Ishikawa (cell line): ENCODE data around the gene SAT2.

Experiments used
- CEBPB ChIP-seq: IDR thresholded peaks from 2 replicates; pipeline ENCODE4 v1.6.1; 2012
- CREB1 ChIP-seq: IDR thresholded peaks from 2 replicates; pipeline ENCODE4 v1.6.1; 2012; ENCODE audit warnings: low read depth
- EGR1 ChIP-seq: IDR thresholded peaks from 2 replicates; pipeline ENCODE4 v1.6.1; 2012
- EP300 ChIP-seq: IDR thresholded peaks from 2 replicates; pipeline ENCODE4 v1.6.1; 2012; ENCODE audit warnings: borderline replicate concordance
- FOXM1 ChIP-seq: IDR thresholded peaks from 2 replicates; pipeline ENCODE4 v1.6.1; 2012; ENCODE audit warnings: low read depth, borderline replicate concordance
- MAX ChIP-seq: IDR thresholded peaks from 2 replicates; pipeline ENCODE4 v1.6.1; 2012
- NFIC ChIP-seq: IDR thresholded peaks from 2 replicates; pipeline ENCODE4 v1.6.1; 2012
- RAD21 ChIP-seq: IDR thresholded peaks from 2 replicates; pipeline ENCODE4 v1.6.1; 2012; ENCODE audit warnings: low read depth
- REST ChIP-seq: IDR thresholded peaks from 2 replicates; pipeline ENCODE4 v1.6.1; 2012; ENCODE audit warnings: low read depth, mild to moderate bottlenecking
- TAF1 ChIP-seq: IDR thresholded peaks from 2 replicates; pipeline ENCODE4 v1.6.1; 2012; ENCODE audit warnings: low read depth, mild to moderate bottlenecking
- TCF12 ChIP-seq: IDR thresholded peaks from 2 replicates; pipeline ENCODE4 v1.6.1; 2012; ENCODE audit warnings: low read depth
- TEAD4 ChIP-seq: IDR thresholded peaks from 2 replicates; pipeline ENCODE4 v1.6.1; 2012
- USF1 ChIP-seq: IDR thresholded peaks from 2 replicates; pipeline ENCODE4 v1.6.1; 2012
- YY1 ChIP-seq: IDR thresholded peaks from 2 replicates; pipeline ENCODE4 v1.6.1; 2012; ENCODE audit warnings: low read depth
- ZBTB7A ChIP-seq: IDR thresholded peaks from 2 replicates; pipeline ENCODE4 v1.6.1; 2012; ENCODE audit warnings: low read depth

The SAT2 gene

GRCh38 chr17:7587420-7588151 lies 40.0 kb downstream of the SAT2 start:
- TF ChIP-seq ZBTB7A (no peak), TCF12 (no peak), TEAD4 (no peak), REST (no peak), FOXM1 (no peak), YY1 (no peak), USF1 (no peak), EP300 (no peak), NFIC (no peak), RAD21 (no peak), CREB1 (no peak), MAX (no peak), CEBPB (no peak), TAF1 (no peak), EGR1 (no peak)

- no peak for TF ChIP-seq ZBTB7A
- no peak for TF ChIP-seq FOXM1
- TF ChIP-seq EP300 = no peak
- TF ChIP-seq CREB1 = no peak
- TF ChIP-seq RAD21 = peak; percentile 25; the same call in 1 of the 2 replicates
- no peak for TF ChIP-seq EGR1
- no peak for TF ChIP-seq TAF1
Observed at GRCh38 chr17:7586673-7587419, 40.8 kb downstream of the SAT2 start.

- TF ChIP-seq TAF1 = peak; percentile 95
- TF ChIP-seq YY1 = peak; percentile 96
- 0 out of 2 replicates have a peak, but pooled peaks have one; percentile 3 for TF ChIP-seq USF1
- TF ChIP-seq CREB1 = no peak; the same call in 1 of the 2 replicates
- peak; percentile 99 for TF ChIP-seq MAX
- TF ChIP-seq EGR1 = peak; percentile 70
- TF ChIP-seq FOXM1 = no peak
- TF ChIP-seq NFIC = no peak
- no peak for TF ChIP-seq CEBPB
- TF ChIP-seq RAD21 = no peak
Observed at GRCh38 chr17:7583253-7584109, 44.1 kb downstream of the SAT2 start, which contains the start of gene MPDU1. MPDU1 (plus strand) TSS chr17:7583852; CDS start chr17:7583863, 11 bp downstream.

GRCh38 chr17:7582396-7583252 lies 45.0 kb downstream of the SAT2 start:
- TF ChIP-seq CREB1 (no peak), NFIC (no peak), MAX (no peak), RAD21 (no peak), FOXM1 (no peak), REST (no peak), TEAD4 (no peak), TCF12 (no peak), USF1 (no peak), TAF1 (no peak), EP300 (no peak), CEBPB (no peak), YY1 (no peak), ZBTB7A (no peak), EGR1 (no peak)
